Measurements from ENCODE around the gene COL4A1.

Gene COL4A1

DNA sequence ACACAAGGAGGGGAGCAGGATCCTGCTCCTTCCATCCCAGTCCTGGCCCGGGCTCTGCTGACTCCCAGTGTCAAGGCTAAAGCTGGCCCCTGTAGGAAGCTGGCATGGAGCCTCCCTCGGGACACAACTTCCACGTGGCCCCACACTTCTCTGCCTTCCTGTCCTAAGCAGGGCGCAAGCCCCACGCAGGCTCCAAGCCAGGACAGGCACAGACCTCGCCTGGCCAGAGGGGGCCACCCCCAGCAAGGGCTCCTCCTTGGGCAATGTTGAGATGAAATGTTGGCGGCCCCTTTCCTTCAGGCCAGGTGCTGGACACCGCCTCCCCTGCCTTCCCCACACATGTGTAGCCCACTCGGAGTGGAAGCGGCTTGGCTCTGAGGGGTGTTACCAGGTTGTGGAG, 66.6 kb downstream of the COL4A1 start:
- DNase-seq (ENCODE audit: low spot score): no peak
- TF ChIP-seq, protein P1, sequence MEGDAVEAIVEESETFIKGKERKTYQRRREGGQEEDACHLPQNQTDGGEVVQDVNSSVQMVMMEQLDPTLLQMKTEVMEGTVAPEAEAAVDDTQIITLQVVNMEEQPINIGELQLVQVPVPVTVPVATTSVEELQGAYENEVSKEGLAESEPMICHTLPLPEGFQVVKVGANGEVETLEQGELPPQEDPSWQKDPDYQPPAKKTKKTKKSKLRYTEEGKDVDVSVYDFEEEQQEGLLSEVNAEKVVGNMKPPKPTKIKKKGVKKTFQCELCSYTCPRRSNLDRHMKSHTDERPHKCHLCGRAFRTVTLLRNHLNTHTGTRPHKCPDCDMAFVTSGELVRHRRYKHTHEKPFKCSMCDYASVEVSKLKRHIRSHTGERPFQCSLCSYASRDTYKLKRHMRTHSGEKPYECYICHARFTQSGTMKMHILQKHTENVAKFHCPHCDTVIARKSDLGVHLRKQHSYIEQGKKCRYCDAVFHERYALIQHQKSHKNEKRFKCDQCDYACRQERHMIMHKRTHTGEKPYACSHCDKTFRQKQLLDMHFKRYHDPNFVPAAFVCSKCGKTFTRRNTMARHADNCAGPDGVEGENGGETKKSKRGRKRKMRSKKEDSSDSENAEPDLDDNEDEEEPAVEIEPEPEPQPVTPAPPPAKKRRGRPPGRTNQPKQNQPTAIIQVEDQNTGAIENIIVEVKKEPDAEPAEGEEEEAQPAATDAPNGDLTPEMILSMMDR (IDR thresholded peaks at IDR 0.05; ENCODE audit: extremely low read depth, missing control alignments): no peak

DNA sequence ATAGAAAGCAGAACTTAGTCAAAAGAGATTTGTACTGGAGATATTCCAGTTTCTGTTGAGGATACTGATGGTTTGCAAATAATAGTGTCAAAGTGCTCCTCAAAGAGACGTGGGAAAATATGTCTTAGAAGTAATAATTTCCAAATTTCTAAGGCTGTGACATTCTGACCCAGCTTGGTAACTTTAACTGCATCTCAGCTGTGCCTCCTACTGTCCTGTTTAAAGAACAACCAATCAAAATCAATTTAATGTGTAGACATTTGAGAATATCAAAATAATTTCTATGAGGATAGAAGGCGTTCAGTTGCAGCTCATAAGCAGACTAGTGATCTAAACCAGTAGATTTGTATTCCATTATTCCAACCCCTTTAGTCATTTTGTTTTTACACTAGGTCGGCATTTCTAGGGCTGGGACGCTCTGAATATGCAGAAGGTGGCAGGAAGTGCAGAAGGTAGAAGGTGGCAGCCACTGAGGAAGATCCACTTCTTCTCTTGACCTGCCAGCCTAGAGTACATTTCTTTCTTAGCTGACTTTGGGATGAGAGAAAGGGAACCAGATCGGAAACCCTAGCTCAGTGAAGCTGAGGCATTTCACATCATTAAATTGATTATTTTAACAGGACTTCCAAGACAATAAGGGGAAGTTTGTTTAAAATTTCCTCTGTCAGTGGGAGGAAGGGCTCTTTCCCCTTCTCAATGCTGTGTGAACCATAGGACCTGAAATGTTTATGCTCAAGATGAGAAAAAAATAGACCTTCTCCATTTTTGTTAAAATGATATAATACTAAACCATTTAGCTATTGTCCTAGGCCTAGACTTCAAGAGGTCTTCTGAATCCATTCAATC, 67.5 kb downstream of the COL4A1 start:
- DNase-seq (ENCODE audit: low spot score): no peak
- TF ChIP-seq, protein P1 (IDR thresholded peaks at IDR 0.05; ENCODE audit: extremely low read depth, missing control alignments): no peak

DNA sequence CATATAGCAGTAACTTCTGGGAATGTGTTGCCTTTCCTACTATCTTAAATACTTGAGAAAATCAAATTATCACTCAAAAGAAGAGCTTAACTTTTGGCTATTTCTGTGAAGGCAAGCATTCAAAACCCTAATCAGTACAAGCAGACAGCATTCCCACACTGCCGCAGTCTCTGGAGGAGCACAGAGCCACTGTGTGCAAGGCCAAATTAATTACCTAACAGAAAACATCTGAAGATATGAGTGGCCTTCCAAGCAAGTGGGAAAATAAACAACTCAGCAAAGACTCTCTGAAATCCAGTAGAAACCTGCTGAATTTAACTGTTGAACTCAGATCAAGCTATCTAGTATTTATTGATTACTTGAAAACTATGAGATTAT, 68.2 kb downstream of the COL4A1 start:
- DNase-seq (ENCODE audit: low spot score): no peak
- TF ChIP-seq, protein P1 (IDR thresholded peaks at IDR 0.05; ENCODE audit: extremely low read depth, missing control alignments): no peak

DNA sequence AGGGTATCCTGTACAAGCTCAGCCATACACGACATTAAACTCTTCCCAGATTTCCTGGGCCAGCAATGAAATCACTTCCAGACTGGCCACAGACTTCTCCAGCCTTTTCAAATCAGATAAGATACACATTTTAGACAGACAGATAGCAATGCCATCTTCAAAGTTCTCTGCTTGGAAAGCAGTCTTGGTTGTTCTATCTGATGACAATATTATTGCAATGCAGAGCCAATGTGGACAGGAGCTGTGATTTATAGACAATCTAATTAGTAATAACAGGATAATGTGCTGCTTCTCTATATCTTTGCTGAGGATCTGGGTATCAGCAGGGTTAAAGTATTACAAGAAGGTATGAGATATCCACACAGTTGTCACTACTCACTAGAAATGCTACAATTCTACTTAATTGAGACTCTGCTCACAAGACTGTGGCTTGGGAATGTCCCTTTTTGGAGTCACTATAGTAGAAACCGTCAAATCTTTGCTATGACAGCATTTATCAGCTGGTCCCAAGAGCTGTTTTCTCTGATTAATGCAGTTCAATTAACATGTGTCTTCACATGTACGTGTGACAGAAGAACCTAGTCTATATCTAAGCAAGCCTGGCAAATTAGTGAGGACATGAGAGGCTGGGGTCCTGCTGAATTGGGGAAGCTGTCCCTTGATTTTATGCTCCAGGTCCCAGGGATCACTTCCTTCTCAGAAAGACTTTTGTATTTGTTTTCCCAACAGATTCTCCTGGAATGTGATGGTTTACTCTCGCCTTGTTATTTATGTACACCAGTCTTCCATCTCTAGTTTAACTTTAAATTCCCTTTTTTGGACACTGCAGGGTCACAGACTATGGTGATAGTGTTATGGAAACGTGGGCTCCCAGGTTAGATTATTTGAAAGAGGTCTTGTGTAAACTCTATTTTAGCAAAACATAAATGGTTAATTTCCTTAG, 68.8 kb downstream of the COL4A1 start:
- TF ChIP-seq, protein P1 (IDR thresholded peaks at IDR 0.05; ENCODE audit: extremely low read depth, missing control alignments): no peak
- no peak for DNase-seq (ENCODE audit: low spot score)

DNA sequence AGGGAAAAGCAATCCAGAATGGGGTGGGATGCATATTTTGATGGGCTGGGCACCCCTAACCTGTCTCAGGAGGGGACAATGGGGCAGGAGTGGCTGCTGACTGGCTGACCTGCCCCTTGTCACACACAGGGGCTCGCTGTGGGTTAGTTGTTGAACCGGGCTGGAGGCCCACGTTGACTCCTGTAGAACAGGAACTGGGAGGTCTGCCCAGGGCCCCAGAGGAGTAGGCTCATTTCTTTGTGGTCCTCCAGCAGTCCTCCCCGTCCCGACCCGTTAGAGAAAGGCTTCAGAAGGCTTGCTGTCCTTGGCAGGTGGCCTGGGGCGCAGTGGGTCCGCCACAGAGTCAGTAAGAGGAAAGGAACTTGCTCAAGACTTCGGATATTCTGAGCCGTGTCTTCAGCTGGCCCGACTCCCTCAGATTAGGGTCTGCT, 70.1 kb downstream of the COL4A1 start:
- TF ChIP-seq, protein P1 (IDR thresholded peaks at IDR 0.05; ENCODE audit: extremely low read depth, missing control alignments): no peak
- DNase-seq (ENCODE audit: low spot score): no peak

DNA sequence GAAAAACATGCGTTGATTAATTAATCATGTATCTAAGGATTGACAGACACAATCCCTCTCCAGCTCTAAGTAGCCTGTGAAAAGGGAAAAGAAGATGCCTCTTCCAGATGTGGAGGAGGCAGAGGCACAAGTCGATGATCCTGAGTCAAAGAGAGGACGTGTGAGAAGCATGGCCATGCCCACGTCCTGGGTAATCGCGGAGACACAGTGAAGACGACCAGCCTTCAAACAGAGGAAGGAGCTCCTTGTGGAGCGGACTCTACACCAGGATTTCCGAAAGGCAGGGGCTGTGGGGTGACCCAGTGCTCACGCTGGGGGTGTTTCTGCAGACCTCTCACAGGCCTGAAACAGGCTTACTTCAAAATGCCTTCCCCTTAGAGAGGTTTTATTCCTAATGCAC, 70.5 kb downstream of the COL4A1 start:
- TF ChIP-seq, protein P1 (IDR thresholded peaks at IDR 0.05; ENCODE audit: extremely low read depth, missing control alignments): no peak

DNA sequence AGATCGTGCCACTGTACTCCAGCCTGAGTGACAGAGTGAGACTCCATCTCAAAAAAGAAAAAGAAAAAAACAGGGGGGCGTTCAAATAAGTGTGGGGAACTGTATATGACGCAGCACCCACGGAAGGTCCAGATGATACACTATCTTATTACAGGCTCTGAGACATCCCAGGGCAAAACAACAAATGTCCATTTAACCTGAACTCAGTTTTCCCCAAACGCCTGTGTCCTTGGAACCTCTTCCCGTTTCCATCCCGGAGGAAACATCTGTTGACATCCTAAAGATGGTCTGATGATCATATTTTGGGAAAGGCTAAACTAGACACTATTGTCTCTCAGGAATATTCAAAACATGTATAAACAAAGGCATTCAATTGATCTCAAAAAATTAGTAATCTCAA, 72.4 kb downstream of the COL4A1 start:
- no peak for DNase-seq (ENCODE audit: low spot score)
- TF ChIP-seq, protein P1 (IDR thresholded peaks at IDR 0.05; ENCODE audit: extremely low read depth, missing control alignments): no peak

More for the DNA sequence above, 70.5 kb downstream of the COL4A1 start:
- DNase-seq (ENCODE audit: low spot score): no peak
